GM18951 (cell line): ENCODE results near the gene SNX25.
"Not testable (repeated sequence)": the region's sequence is repeated elsewhere in the genome, so short reads cannot be mapped to it uniquely, and the experiment has no call there.

Experiments used
- POLR2A ChIP-seq: IDR thresholded peaks from 4 replicates; pipeline ENCODE4 v1.6.1; 2011; ENCODE audit warnings: mild to moderate bottlenecking; ENCODE audit not compliant: insufficient read length, insufficient read depth; ENCODE audit errors: extremely low read depth
- in situ Hi-C: fragments of 300-500 bp; cut with MboI; formaldehyde crosslinking; loops from one replicate; pipeline ENCODE4 v1.12.0; 2022; ENCODE audit warnings: low sequenced_read_pairs, mixed read lengths, inconsistent platforms; ENCODE audit not compliant: unreplicated experiment

Gene SNX25

GRCh38 chr4:185328586-185328985 lies 119.2 kb downstream of the SNX25 start:
- TF ChIP-seq POLR2A, result no peak
- in situ Hi-C loops, result no loop called here

- in situ Hi-C loops, result not testable (repeated sequence)
Measured at GRCh38 chr4:185329879-185330510, 120.6 kb downstream of the SNX25 start.

GRCh38 chr4:185332575-185333464 lies 123.4 kb downstream of the SNX25 start:
- in situ Hi-C loops, result no loop called here
- no peak for TF ChIP-seq POLR2A

- no peak for TF ChIP-seq POLR2A
- in situ Hi-C loops, result no loop called here
Measured at GRCh38 chr4:185334326-185334725, 124.9 kb downstream of the SNX25 start.

GRCh38 chr4:185335579-185335978 lies 126.2 kb downstream of the SNX25 start:
- in situ Hi-C loops, result no loop called here
- TF ChIP-seq POLR2A, result no peak

- no peak for TF ChIP-seq POLR2A
- in situ Hi-C loops, result no loop called here
Measured at GRCh38 chr4:185339941-185340340, 130.5 kb downstream of the SNX25 start.

GRCh38 chr4:185341377-185341776 lies 132.0 kb downstream of the SNX25 start:
- TF ChIP-seq POLR2A, result no peak
- in situ Hi-C loops, result no loop called here

GRCh38 chr4:185341841-185342240 lies 132.4 kb downstream of the SNX25 start:
- TF ChIP-seq POLR2A, result no peak
- in situ Hi-C loops, result no loop called here

- in situ Hi-C loops, result no loop called here
- TF ChIP-seq POLR2A, result no peak
Measured at GRCh38 chr4:185343726-185344581, 134.6 kb downstream of the SNX25 start.

- in situ Hi-C loops, result no loop called here
- no peak for TF ChIP-seq POLR2A
Measured at GRCh38 chr4:185344743-185345538, 135.5 kb downstream of the SNX25 start.

GRCh38 chr4:185346975-185347601 lies 137.7 kb downstream of the SNX25 start:
- in situ Hi-C loops, result no loop called here
- no peak for TF ChIP-seq POLR2A

GRCh38 chr4:185351691-185352090 lies 142.3 kb downstream of the SNX25 start:
- no peak for TF ChIP-seq POLR2A
- in situ Hi-C loops, result no loop called here
